ENCODE results near the gene MIA3. TPM values are rescaled to one million over a fixed set of nuclear protein-coding genes. Genes with fewer than 3 reads are reported as not detected.

MIA3 gene
- total and polyA plus RNA-seq, 2 of the 4 experiments (the other 2 are of a cell fraction), result 35.0 to 45.4 TPM

GRCh38 chr1:222622765-222623164 is 4.9 kb downstream of the MIA3 start:
- POLR2A ChIA-PET (ENCODE audit: unreplicated experiment), result no interaction called here
- no peak overlapping the region for H2AK5ac ChIP-seq (ENCODE audit: low read depth, low read length)
- no peak for TF ChIP-seq CHD1 (IDR thresholded peaks at IDR 0.05; ENCODE audit: low read depth, low read length)
- no peak for TF ChIP-seq SMC3 (IDR thresholded peaks at IDR 0.05; ENCODE audit: low read depth, low read length)
- no peak for TF ChIP-seq MAFK (IDR thresholded peaks at IDR 0.05; ENCODE audit: low read depth, low read length)
- no peak for TF ChIP-seq MXI1 (IDR thresholded peaks at IDR 0.05; ENCODE audit: borderline replicate concordance, low read depth, low read length)
- no peak for TF ChIP-seq BHLHE40 (IDR thresholded peaks at IDR 0.05; ENCODE audit: low read depth, low read length)
- no peak for TF ChIP-seq RCOR1 (IDR thresholded peaks at IDR 0.05; ENCODE audit: insufficient replicate concordance, low read length)
- no peak for TF ChIP-seq RAD21 (IDR thresholded peaks at IDR 0.05; ENCODE audit: low read length)
- TF ChIP-seq MAZ (IDR thresholded peaks at IDR 0.05; ENCODE audit: borderline replicate concordance, low read depth, low read length), result no peak
- no peak for TF ChIP-seq FOS (IDR thresholded peaks at IDR 0.05; ENCODE audit: low read depth, low read length)
- no peak for TF ChIP-seq CTCF (conservative IDR thresholded peaks at IDR 0.05; ENCODE audit: low read depth, low read length)
- no peak for TF ChIP-seq CEBPB (IDR thresholded peaks at IDR 0.05; ENCODE audit: low read depth, low read length)
- H3K56ac ChIP-seq (ENCODE audit: extremely low read depth, insufficient read depth, low read length), result no peak overlapping the region
- H4K91ac ChIP-seq (ENCODE audit: insufficient read depth, low read depth, low read length), result no peak overlapping the region
- no peak overlapping the region for H3K4me3 ChIP-seq (ENCODE audit: insufficient read depth, low read depth, low read length)
- no peak overlapping the region for H3K4ac ChIP-seq (ENCODE audit: low read depth, low read length)
- ATAC-seq (ENCODE audit: low read depth), result no peak
- H3K27ac ChIP-seq (ENCODE audit: insufficient read depth, low read length), result no peak overlapping the region
- in situ Hi-C loops (cut with MboI; ENCODE audit: low sequenced_read_pairs) (no loop called here), dilution Hi-C loops (cut with HindIII; ENCODE audit: low sequenced_read_pairs, unreplicated experiment) (no loop called here), intact Hi-C loops (cut with micrococcal nuclease) (no loop called here)
- H3K4me1 ChIP-seq (ENCODE audit: control insufficient read depth, insufficient read depth, low read length), result peaks cover 3% of the 10 kb centered on the region; the same call in 1 of the 2 replicates
- no peak overlapping the region for H2BK15ac ChIP-seq (ENCODE audit: low read depth, low read length)
- H3K9me3 ChIP-seq (ENCODE audit: control insufficient read depth, insufficient read depth, low read length), result no peaks in the 10 kb centered on the region
- no TSS peak for BruUV-seq (replicated peaks)
- DNase-seq, result no peak
- peaks cover 6% of the 10 kb centered on the region for H3K9me1 ChIP-seq (ENCODE audit: insufficient read depth, low read length)
- no peak overlapping the region for H4K5ac ChIP-seq (ENCODE audit: low read depth, low read length)
- H4K8ac ChIP-seq (ENCODE audit: low read depth in 2 of 2, low read length in 2 of 2), result no peak overlapping the region
- H3K14ac ChIP-seq (replicated peaks; ENCODE audit: low read depth, low read length), result no peak overlapping the region
- H3K4me2 ChIP-seq (ENCODE audit: low read depth, low read length), result no peak overlapping the region
- H2BK20ac ChIP-seq (ENCODE audit: low read depth, low read length), result no peak overlapping the region
- no peaks in the 10 kb centered on the region for H3K27me3 ChIP-seq (ENCODE audit: control insufficient read depth, insufficient read depth, low read length)
- no peak overlapping the region for H3K23ac ChIP-seq (ENCODE audit: low read depth, low read length)
- CTCF ChIA-PET, result interaction anchor here (0.7 kb wide), 1 partner anchor 334 kb away, joined by 3 read pairs; no protein-coding TSS in a partner anchor
- peaks cover 9 to 28% of the 10 kb centered on the region in 2 experiments; a peak in 3 of 4 replicates for H3K79me1 ChIP-seq (ENCODE audit: low read depth in 1 of 2, low read length in 2 of 2)
- H2AFZ ChIP-seq (replicated peaks; ENCODE audit: low read length, poor library complexity), result no peak overlapping the region
- no peak overlapping the region for H2AK9ac ChIP-seq (replicated peaks; ENCODE audit: low read depth, low read length, poor library complexity)
- H2BK120ac ChIP-seq (ENCODE audit: low read depth, low read length), result no peak overlapping the region
- H4K20me1 ChIP-seq (ENCODE audit: insufficient read depth, low read length), result peaks cover 5% of the 10 kb centered on the region; the same call in 1 of the 2 replicates
- no peak overlapping the region for H2BK5ac ChIP-seq (ENCODE audit: low read depth, low read length, poor library complexity, severe bottlenecking)
- no peak overlapping the region for H3K9ac ChIP-seq (ENCODE audit: low read depth, low read length)
- H3K36me3 ChIP-seq (ENCODE audit: control insufficient read depth, insufficient read depth, low read length), result peaks cover 20% of the 10 kb centered on the region
- WGBS, 2 experiments (ENCODE audit: extremely low coverage in 2 of 2, insufficient read length in 1 of 2), result no CpG with 5 or more reads among the region's 5 CpGs
- no peak overlapping the region for H3K18ac ChIP-seq (ENCODE audit: low read depth, low read length)
